Measurements from ENCODE around the gene PANK1.

PANK1 gene

GRCh38 chr10:89552213-89552612 is 92.8 kb downstream of the PANK1 start:
- Histone ChIP-seq H3K36me3 (ENCODE audit: insufficient read depth, low read length) (no peaks in the 10 kb centered on the region), H2AFZ (ENCODE audit: low read length) (no peak overlapping the region), H3K9me2 (ENCODE audit: low read depth, low read length) (no peaks in the 10 kb centered on the region), H3K27ac (ENCODE audit: low read depth, low read length, poor library complexity, severe bottlenecking) (no peak overlapping the region), H3K4me1 (ENCODE audit: insufficient read depth, low read length, severe bottlenecking) (no peaks in the 10 kb centered on the region), H4K20me1 (ENCODE audit: insufficient read depth, low read length) (no peaks in the 10 kb centered on the region), H3F3A (ENCODE audit: insufficient read depth, low read length) (no peaks in the 10 kb centered on the region), H3K79me2 (ENCODE audit: insufficient read depth, low read length) (no peaks in the 10 kb centered on the region), H3K4me3 (ENCODE audit: low read depth, low read length, poor library complexity, severe bottlenecking) (no peak overlapping the region), H3K9me3 (ENCODE audit: low read length) (no peaks in the 10 kb centered on the region), H3K4me2 (ENCODE audit: low read length) (no peak overlapping the region), H3K9ac (ENCODE audit: low read length) (no peak overlapping the region), H3K27me3 (ENCODE audit: insufficient read depth, low read length) (no peaks in the 10 kb centered on the region)
- no peak for TF ChIP-seq EZH2 (IDR thresholded peaks at IDR 0.05; ENCODE audit: borderline replicate concordance, low read length)
- TF ChIP-seq, protein P1, sequence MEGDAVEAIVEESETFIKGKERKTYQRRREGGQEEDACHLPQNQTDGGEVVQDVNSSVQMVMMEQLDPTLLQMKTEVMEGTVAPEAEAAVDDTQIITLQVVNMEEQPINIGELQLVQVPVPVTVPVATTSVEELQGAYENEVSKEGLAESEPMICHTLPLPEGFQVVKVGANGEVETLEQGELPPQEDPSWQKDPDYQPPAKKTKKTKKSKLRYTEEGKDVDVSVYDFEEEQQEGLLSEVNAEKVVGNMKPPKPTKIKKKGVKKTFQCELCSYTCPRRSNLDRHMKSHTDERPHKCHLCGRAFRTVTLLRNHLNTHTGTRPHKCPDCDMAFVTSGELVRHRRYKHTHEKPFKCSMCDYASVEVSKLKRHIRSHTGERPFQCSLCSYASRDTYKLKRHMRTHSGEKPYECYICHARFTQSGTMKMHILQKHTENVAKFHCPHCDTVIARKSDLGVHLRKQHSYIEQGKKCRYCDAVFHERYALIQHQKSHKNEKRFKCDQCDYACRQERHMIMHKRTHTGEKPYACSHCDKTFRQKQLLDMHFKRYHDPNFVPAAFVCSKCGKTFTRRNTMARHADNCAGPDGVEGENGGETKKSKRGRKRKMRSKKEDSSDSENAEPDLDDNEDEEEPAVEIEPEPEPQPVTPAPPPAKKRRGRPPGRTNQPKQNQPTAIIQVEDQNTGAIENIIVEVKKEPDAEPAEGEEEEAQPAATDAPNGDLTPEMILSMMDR (IDR thresholded peaks at IDR 0.05; ENCODE audit: low read length): no peak

DNA sequence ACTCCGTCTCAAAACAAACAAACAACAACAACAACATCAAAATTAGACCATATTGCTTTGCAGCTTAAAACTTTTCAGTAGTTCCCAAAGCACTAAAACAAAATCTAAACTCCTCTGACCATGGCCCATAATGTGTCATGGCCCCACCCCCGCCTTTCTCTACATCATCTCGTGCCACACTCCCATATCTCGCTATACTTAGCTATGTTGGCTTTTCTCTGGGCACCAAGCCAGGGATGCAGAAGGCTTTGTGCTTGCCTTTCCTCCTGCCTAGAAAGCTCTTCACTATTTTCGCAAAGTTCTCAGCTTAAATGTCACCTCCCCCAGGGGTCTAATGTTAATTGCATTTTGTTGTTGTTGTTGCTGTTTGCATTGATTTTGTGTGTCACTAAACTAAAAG is 94.5 kb downstream of the PANK1 start:
- Histone ChIP-seq H3K4me3 (ENCODE audit: low read depth, low read length, poor library complexity, severe bottlenecking) (no peak overlapping the region), H3K9ac (ENCODE audit: low read length) (no peak overlapping the region), H3F3A (ENCODE audit: insufficient read depth, low read length) (no peaks in the 10 kb centered on the region), H4K20me1 (ENCODE audit: insufficient read depth, low read length) (no peaks in the 10 kb centered on the region), H3K27ac (ENCODE audit: low read depth, low read length, poor library complexity, severe bottlenecking) (no peak overlapping the region), H3K4me2 (ENCODE audit: low read length) (no peak overlapping the region), H3K4me1 (ENCODE audit: insufficient read depth, low read length, severe bottlenecking) (no peaks in the 10 kb centered on the region), H3K79me2 (ENCODE audit: insufficient read depth, low read length) (no peaks in the 10 kb centered on the region), H2AFZ (ENCODE audit: low read length) (no peak overlapping the region), H3K36me3 (ENCODE audit: insufficient read depth, low read length) (no peaks in the 10 kb centered on the region), H3K9me3 (ENCODE audit: low read length) (no peaks in the 10 kb centered on the region), H3K27me3 (ENCODE audit: insufficient read depth, low read length) (no peaks in the 10 kb centered on the region), H3K9me2 (ENCODE audit: low read depth, low read length) (no peaks in the 10 kb centered on the region)
- TF ChIP-seq, protein P1 (IDR thresholded peaks at IDR 0.05; ENCODE audit: low read length): no peak
- TF ChIP-seq EZH2 (IDR thresholded peaks at IDR 0.05; ENCODE audit: borderline replicate concordance, low read length): no peak

GRCh38 chr10:89549510-89549909 is 95.5 kb downstream of the PANK1 start:
- Histone ChIP-seq H3K4me3 (ENCODE audit: low read depth, low read length, poor library complexity, severe bottlenecking) (no peak overlapping the region), H4K20me1 (ENCODE audit: insufficient read depth, low read length) (no peaks in the 10 kb centered on the region), H2AFZ (ENCODE audit: low read length) (no peak overlapping the region), H3K9me2 (ENCODE audit: low read depth, low read length) (no peaks in the 10 kb centered on the region), H3K9me3 (ENCODE audit: low read length) (no peaks in the 10 kb centered on the region), H3K79me2 (ENCODE audit: insufficient read depth, low read length) (no peaks in the 10 kb centered on the region), H3K36me3 (ENCODE audit: insufficient read depth, low read length) (no peaks in the 10 kb centered on the region), H3K27ac (ENCODE audit: low read depth, low read length, poor library complexity, severe bottlenecking) (no peak overlapping the region), H3K4me1 (ENCODE audit: insufficient read depth, low read length, severe bottlenecking) (no peaks in the 10 kb centered on the region), H3K4me2 (ENCODE audit: low read length) (no peak overlapping the region), H3K27me3 (ENCODE audit: insufficient read depth, low read length) (no peaks in the 10 kb centered on the region), H3F3A (ENCODE audit: insufficient read depth, low read length) (no peaks in the 10 kb centered on the region), H3K9ac (ENCODE audit: low read length) (no peak overlapping the region)
- TF ChIP-seq, protein P1 (IDR thresholded peaks at IDR 0.05; ENCODE audit: low read length): no peak
- TF ChIP-seq EZH2 (IDR thresholded peaks at IDR 0.05; ENCODE audit: borderline replicate concordance, low read length): no peak

Data from OCI-LY1 (cell line).